Ureter (tissue), 1 donor: Measurements from ENCODE around the gene FEN1. TPM values are rescaled to one million over a fixed set of nuclear protein-coding genes. Genes with fewer than 3 reads are reported as not detected.

Source experiments
- DNase-seq: peaks from one replicate; pipeline ENCODE4 v3.0.0-alpha.2; 2020; ENCODE audit warnings: low spot score
- total RNA-seq: library from RNA; stranded (reverse); gene quantifications from one replicate; pipeline ENCODE4 v1.2.4, GENCODE V29; 2023
- donor health status: DM: yes; HTN: yes; CAD: no.

Gene FEN1
- total RNA-seq = 10.4 TPM

GRCh38 chr11:61792310-61793082 lies at the start of gene FEN1, which contains the start of gene TMEM258:
Gene FEN1 (plus strand): TSS chr11:61792911. CDS start chr11:61795362, 2,451 bp downstream.
Gene TMEM258 (minus strand): TSS chr11:61792599. CDS start chr11:61792558, 41 bp downstream.
- DNase-seq = peak; percentile 91

GRCh38 chr11:61743486-61744095 lies 49.1 kb upstream of the FEN1 start:
- no peak for DNase-seq

DNA sequence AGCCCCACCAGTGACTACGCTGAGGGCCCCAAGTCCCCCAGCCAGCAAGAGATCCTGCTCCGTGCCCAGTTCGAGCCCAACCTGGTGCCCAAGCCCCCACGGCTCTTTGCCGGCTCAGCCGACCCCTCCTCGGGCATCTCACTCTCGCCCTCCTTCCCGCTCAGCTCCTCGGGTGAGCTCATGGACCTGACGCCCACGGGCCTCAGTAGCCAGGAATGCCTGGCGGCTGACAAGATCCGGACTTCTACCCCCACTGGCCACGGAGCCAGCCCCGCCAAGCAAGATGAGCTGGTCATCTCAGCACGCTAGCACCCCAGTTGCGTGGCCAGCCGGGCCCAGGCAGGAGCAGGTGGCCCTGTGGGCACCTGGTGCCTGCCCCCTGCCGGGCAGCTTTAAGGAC lies 48.5 kb upstream of the FEN1 start:
- no peak for DNase-seq

GRCh38 chr11:61744609-61745156 lies 48.0 kb upstream of the FEN1 start:
- DNase-seq = no peak

- no peak for DNase-seq
Measured at GRCh38 chr11:61745781-61746441, 46.8 kb upstream of the FEN1 start.

- DNase-seq = no peak
Measured at GRCh38 chr11:61746442-61747191, 46.1 kb upstream of the FEN1 start.

DNA sequence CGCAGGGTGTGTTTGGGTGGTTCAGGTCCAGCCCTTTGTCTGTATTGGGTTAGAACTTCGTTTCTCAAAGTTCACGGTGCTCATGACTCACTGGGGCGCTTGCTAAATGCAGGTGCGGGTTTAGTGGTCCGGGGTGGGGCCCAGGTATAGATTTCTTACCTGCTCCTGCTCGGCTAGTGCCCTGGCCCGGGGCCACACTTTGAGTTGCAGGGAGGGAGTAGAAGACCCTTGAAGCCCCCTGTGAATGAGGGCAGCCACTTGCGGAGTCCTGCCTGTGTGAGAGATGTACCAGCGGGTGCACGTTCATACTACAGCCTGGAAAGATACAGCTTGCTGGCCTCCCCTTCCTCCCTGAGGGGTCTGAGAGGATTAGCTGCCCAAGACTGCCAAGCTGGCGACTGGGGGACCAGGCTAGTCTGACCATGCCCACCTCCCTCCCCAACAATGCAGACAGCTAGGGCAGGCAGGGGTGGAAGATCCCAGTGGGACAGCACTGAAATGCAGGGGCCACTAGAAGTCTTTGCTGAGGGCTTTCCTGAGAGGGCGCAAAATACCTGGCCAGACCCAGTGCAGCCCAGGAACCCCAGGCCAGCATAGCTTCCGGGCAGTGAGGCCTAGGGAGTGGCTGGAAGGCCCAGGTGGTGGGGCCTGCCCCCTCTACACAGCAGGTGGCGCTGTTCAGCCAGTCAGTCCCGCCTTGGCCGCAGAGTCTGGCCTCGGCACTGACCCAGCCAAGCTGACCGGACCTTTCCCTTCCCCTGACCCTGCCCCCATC lies 45.3 kb upstream of the FEN1 start:
- peak; percentile 81 for DNase-seq

GRCh38 chr11:61747967-61748285 lies 44.8 kb upstream of the FEN1 start:
- no peak for DNase-seq

DNA sequence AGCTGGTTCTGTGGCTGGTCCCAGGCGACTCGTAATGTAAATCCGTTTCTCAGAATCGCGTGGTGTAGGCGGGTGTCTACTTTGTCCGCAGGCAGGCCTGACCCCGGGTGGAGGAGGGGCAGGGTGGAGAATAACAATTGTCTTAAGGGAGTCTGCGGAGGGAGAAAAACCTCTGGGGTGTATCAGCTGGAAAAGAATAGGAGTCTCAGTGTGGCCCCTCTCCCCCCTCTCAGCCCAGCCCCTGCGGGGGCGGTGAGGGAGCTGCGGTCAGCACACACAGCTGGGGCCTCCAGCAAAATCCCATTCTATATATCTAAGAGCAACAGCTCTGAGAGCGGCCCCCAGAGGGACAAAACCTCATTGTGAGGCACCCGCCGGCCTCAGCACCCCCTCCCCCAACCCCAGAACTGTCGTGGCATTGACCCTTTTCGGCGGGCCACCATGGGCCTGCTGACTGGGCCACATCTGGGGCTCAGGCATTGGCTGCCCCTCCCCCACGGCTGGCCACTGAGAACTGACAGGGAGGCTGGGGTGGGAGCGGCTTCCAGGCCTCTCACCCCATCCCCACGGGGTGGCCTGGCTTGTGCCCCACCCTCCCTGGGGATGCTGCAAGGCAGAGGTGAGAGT lies 43.0 kb upstream of the FEN1 start:
- DNase-seq = no peak

GRCh38 chr11:61750631-61751273 lies 42.0 kb upstream of the FEN1 start:
- DNase-seq = no peak

DNA sequence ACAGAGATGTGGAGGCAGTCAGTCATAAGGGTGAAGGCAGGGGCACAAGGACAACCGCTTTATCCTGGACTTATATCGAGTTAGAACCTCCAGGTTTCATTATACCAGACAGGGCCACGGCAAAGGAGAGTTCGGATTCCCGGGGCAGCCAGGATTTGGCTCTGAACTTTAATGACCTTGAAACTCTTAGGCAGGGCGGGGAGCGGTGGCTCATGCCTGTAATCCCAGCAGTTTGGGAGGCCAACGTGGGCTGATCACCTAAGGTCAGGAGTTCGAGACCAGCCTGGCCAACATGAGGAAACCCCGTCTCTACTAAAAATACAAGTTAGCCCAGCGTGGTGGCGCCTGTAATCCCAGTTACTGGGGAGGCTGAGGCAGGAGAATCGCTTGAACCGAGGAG lies 41.3 kb upstream of the FEN1 start:
- DNase-seq = no peak

GRCh38 chr11:61752117-61752924 lies 40.4 kb upstream of the FEN1 start, which contains the start of gene MYRF:
Gene MYRF (plus strand): TSS chr11:61752636. CDS start chr11:61752745, 109 bp downstream.
- no peak for DNase-seq

DNA sequence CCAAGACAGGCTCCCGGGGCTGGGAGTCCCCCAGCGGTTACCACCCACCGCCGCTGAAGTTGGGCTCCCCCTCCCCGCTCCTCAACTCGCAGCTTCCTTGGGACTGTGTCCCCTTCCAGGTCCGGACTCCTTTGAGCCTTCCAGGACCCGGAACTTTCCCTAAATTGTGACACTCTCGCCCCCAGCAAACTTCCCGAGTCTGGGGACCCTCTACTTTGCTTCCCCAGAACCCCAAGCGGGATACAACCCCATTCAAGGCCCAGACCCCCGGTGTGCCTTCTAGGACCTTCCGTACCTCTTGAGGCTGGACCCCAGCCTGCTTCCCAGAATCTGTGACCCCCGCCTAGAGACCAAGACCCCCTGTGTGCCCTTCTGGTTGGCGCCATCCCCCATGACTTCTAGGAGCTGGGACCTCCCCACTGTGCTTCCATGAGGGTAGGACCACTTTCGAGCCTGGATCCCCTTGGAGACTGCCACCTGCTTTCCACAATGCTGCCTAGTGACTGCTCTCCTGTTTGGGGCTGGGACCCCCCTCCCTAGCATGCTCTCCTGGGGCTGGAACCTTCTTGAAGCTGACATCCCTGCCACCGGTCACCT lies 39.7 kb upstream of the FEN1 start:
- no peak for DNase-seq

DNA sequence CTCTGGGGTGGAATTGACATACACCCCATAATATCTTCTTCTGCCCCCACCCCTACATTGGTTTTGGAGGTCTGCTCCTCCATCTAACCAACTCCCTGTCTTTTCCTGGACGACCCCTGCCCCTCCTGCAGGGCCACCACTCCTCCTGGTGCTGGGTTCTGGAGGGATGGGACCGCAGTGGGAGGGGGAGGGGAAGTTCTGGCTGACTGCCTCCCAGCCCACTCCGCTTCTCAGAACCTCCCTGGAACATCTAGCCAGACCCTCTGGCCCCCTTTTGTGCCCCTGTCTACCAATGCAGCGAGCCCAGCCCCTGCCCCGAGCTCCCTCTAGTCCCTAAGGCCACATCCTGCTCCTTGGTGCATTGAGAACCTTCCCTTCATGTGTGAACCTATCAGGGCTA lies 39.0 kb upstream of the FEN1 start:
- no peak for DNase-seq

GRCh38 chr11:61754534-61755482 lies 37.9 kb upstream of the FEN1 start:
- DNase-seq = no peak

- no peak for DNase-seq
Measured at GRCh38 chr11:61756147-61756451, 36.6 kb upstream of the FEN1 start.

DNA sequence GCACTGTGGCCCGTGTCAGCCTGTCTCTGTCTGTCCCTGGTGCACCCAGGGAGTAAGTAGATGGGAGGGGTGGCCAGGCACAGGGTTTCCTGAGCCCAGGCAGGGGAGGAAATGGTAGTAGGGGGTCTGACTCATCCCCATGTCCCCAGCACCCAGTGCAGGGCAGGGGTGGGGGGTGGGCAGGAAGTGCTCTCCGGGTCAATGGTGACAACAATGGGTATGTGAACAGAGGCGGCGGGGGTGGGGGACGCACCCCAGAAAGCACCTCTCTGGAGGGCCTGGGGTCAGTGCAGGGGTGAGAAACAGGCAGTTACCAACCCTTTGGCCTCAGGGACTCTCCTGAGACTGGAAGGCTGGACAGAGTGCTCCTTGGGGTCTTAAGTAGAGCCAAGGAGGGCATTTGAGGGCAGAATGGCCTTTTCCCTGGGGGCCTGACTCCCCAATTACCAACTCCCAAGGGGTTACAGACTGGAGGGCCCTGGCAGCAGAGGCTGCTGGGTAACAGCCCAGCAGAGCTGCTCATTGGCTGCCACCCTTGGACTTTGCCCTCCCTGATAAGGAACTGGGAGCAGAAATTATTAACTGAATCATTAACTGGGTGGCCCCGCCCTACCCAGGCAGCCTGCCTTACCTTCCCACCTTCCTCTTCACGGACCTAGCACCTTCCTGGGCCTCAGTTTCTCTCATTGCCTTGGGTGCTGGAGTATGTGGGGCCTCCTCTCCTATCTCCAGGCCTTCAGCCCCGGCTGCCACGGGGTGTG lies 36.1 kb upstream of the FEN1 start:
- no peak for DNase-seq
